UCSD-AML1 (cell line): Measurements from ENCODE around the gene CAMTA1.

ENCODE experiments used
- DNase-seq: peaks from one replicate; lab custom pipeline; 2025; ENCODE audit not compliant: unreplicated experiment; lab: John Stamatoyannopoulos, UW

The CAMTA1 gene

GRCh38 chr1:7171574-7171973 lies 386.3 kb downstream of the CAMTA1 start:
- DNase-seq, result no peak

GRCh38 chr1:7172804-7173203 lies 387.6 kb downstream of the CAMTA1 start:
- DNase-seq, result no peak

- DNase-seq, result no peak
Measured at GRCh38 chr1:7174561-7174960, 389.3 kb downstream of the CAMTA1 start.

- no peak for DNase-seq
Measured at GRCh38 chr1:7174980-7175906, 390.0 kb downstream of the CAMTA1 start.

- no peak for DNase-seq
Measured at GRCh38 chr1:7177021-7177420, 391.8 kb downstream of the CAMTA1 start.

GRCh38 chr1:7177438-7178146 lies 392.3 kb downstream of the CAMTA1 start:
- DNase-seq, result no peak

GRCh38 chr1:7178336-7178735 lies 393.1 kb downstream of the CAMTA1 start:
- DNase-seq, result no peak

GRCh38 chr1:7178741-7179140 lies 393.5 kb downstream of the CAMTA1 start:
- no peak for DNase-seq

GRCh38 chr1:7185721-7186120 lies 400.5 kb downstream of the CAMTA1 start:
- DNase-seq, result no peak

- no peak for DNase-seq
Measured at GRCh38 chr1:7186382-7187111, 401.3 kb downstream of the CAMTA1 start.

- no peak for DNase-seq
Measured at GRCh38 chr1:7187112-7187493, 401.8 kb downstream of the CAMTA1 start.

GRCh38 chr1:7190261-7190660 lies 405.0 kb downstream of the CAMTA1 start:
- DNase-seq, result no peak

GRCh38 chr1:7192453-7192852 lies 407.2 kb downstream of the CAMTA1 start:
- no peak for DNase-seq

- no peak for DNase-seq
Measured at GRCh38 chr1:7196036-7196911, 411.0 kb downstream of the CAMTA1 start.

GRCh38 chr1:7198664-7199063 lies 413.4 kb downstream of the CAMTA1 start:
- DNase-seq, result no peak

GRCh38 chr1:7199077-7199779 lies 414.0 kb downstream of the CAMTA1 start:
- DNase-seq, result no peak

- DNase-seq, result peak; percentile 66
Measured at GRCh38 chr1:7207875-7208646, 422.8 kb downstream of the CAMTA1 start.

- DNase-seq, result no peak
Measured at GRCh38 chr1:7208647-7209180, 423.5 kb downstream of the CAMTA1 start.

- DNase-seq, result no peak
Measured at GRCh38 chr1:7209336-7209735, 424.1 kb downstream of the CAMTA1 start.
